K562 (cell line): ENCODE results near the gene PPP1R16B. TPM values are rescaled to one million over a fixed set of nuclear protein-coding genes. Genes with fewer than 3 reads are reported as not detected.
A peak's percentile ranks its signal among the peaks of the same experiment; 100 is the strongest.

Experiments
- AFF4 ChIP-seq: sonication (generic); formaldehyde crosslinking; IDR thresholded peaks from 2 replicates; pipeline ENCODE4 v1.8.0; 2023; ENCODE audit warnings: mild to moderate bottlenecking, missing genetic modification reagents
- BCL6 ChIP-seq: fragments of 250-450 bp; sonication (Bioruptor Pico); IDR thresholded peaks from 2 replicates; pipeline ENCODE4 v1.4.0; 2020
- CTBP1 ChIP-seq: fragments of 450-650 bp; IDR thresholded peaks from 2 replicates; pipeline ENCODE4 v1.6.1; 2016; ENCODE audit warnings: borderline replicate concordance
- FOSL1 ChIP-seq: fragments of 200-800 bp; sonication (Bioruptor generic); conservative IDR thresholded peaks from 2 replicates; pipeline ENCODE4 v1.6.1; 2016; ENCODE audit warnings: missing genetic modification characterization, missing compliant biosample characterization
- ID3 ChIP-seq, 2 experiments: fragments of 250-450 bp in 1 of 2; fragments of 450-650 bp in 1 of 2; sonication (Bioruptor Pico) in 1 of 2; IDR thresholded peaks; 2 replicates each; pipeline versions ENCODE4 v1.6.1 to v1.8.0; 2016 to 2021; ENCODE audit warnings: mild to moderate bottlenecking in 2 of 2, moderate library complexity in 2 of 2, missing compliant biosample characterization in 1 of 2, missing genetic modification characterization in 1 of 2
- MTA3 ChIP-seq: fragments of 450-650 bp; formaldehyde crosslinking; IDR thresholded peaks from 2 replicates; pipeline ENCODE4 v1.6.1; 2017; ENCODE audit warnings: mild to moderate bottlenecking, borderline replicate concordance
- MYNN ChIP-seq, 2 experiments: sonication (generic); formaldehyde crosslinking in 1 of 2; IDR thresholded peaks; 2 replicates each; pipeline versions ENCODE4 v1.5.0 to v1.6.1; 2016 to 2020; ENCODE audit warnings: antibody characterized with exemption in 1 of 2, missing genetic modification reagents in 1 of 2
- NRF1 ChIP-seq, 2 experiments: fragments of 450-650 bp; IDR thresholded peaks in 1 of 2; conservative IDR thresholded peaks in 1 of 2; 2 replicates each; pipeline ENCODE4 v1.6.1; 2014; ENCODE audit warnings: mild to moderate bottlenecking in 2 of 2
- RCOR1 ChIP-seq, 2 experiments: IDR thresholded peaks; 2 replicates each; pipeline ENCODE4 v1.6.1; 2012; ENCODE audit warnings: low read depth in 2 of 2, low read length in 2 of 2, borderline replicate concordance in 1 of 2, improper control_type of control experiment in 1 of 2
- ZNF384 ChIP-seq: IDR thresholded peaks from 2 replicates; pipeline ENCODE4 v1.6.1; 2012; ENCODE audit warnings: low read depth, low read length, improper control_type of control experiment
- ZNF655 ChIP-seq: fragments of 250-450 bp; sonication (Bioruptor Pico); IDR thresholded peaks from 2 replicates; pipeline ENCODE4 v1.5.0; 2021
- polyA plus RNA-seq, 8 experiments: library from polyadenylated mRNA; depleted of rRNA in 4 of 8; stranded (reverse) in 5 of 8; unstranded in 3 of 8; fragments of >200 nt; fragmentation: Nextera tagmentation in 2 of 8; fragmentation: Illumina TruSeq in 1 of 8; extraction: Ambion mirVana in 2 of 8; extraction: Trizol in 1 of 8; gene quantifications; 2 replicates each; pipeline versions ENCODE4 v1.2.1 to v1.2.3, GENCODE V29; 2011 to 2014; ENCODE audit warnings: inconsistent platforms in 1 of 8, missing spikeins in 1 of 8
- total RNA-seq, 7 experiments: library from RNA; depleted of rRNA in 6 of 7; stranded (reverse); fragments of >200 nt in 6 of 7; fragmentation: Illumina TruSeq in 2 of 7; extraction: Trizol in 2 of 7; gene quantifications; 2 replicates each; pipeline versions ENCODE4 v1.2.1 to v1.2.3, GENCODE V29; 2011 to 2021; ENCODE audit warnings: low replicate concordance in 1 of 7
- TF ChIP-seq, protein P1 (sequence below): sonication (generic); formaldehyde crosslinking; IDR thresholded peaks from 2 replicates; pipeline ENCODE4 v1.8.0; 2022; ENCODE audit warnings: mild to moderate bottlenecking, missing genetic modification reagents, borderline replicate concordance
- TF ChIP-seq, protein P2 (sequence below): fragments of 450-650 bp; IDR thresholded peaks from 2 replicates; pipeline ENCODE4 v1.6.1; 2018; ENCODE audit not compliant: partially characterized antibody

Gene PPP1R16B
- total and polyA plus RNA-seq, 9 of the 15 experiments (the other 6 are each of a cell fraction or from before 2014, with no cell fraction given), result 1.5 to 11.5 (median 6.8) TPM

GRCh38 chr20:38804682-38805501 lies 605 bp upstream of the PPP1R16B start (continued):
- TF ChIP-seq ZNF384 (no peak), BCL6 (CRISPR knock-in tag) (no peak), CTBP1 (peak; percentile 39; the same call in 1 of the 2 replicates), FOSL1 (tag) (0 out of 2 replicates have a peak, but pooled peaks have one; percentile 12), ZNF655 (CRISPR knock-in tag) (no peak), AFF4 (CRISPR knock-in tag) (no peak), MTA3 (0 out of 2 replicates have a peak, but pooled peaks have one; percentile 30), MYNN (IDR thresholded peaks at IDR 0.05) (no peak), MYNN (CRISPR knock-in tag; IDR thresholded peaks at IDR 0.05) (no peak), RCOR1 (IDR thresholded peaks at IDR 0.05; ENCODE audit: borderline replicate concordance in 1 of 2, low read depth in 2 of 2, low read length in 2 of 2) (peak in 1 of 2 experiments; percentile 80; a peak in 2 of 4 replicates), ID3 (CRISPR knock-in tag; IDR thresholded peaks at IDR 0.05) (no peak), ID3 (tag; IDR thresholded peaks at IDR 0.05) (peak; percentile 63), NRF1 (conservative IDR thresholded peaks at IDR 0.05 in 1 of 2, IDR thresholded peaks at IDR 0.05 in 1 of 2) (0 out of 4 replicates have a peak, but pooled peaks of 1 of the 2 experiments have one; percentile 2)
- TF ChIP-seq, protein P1, sequence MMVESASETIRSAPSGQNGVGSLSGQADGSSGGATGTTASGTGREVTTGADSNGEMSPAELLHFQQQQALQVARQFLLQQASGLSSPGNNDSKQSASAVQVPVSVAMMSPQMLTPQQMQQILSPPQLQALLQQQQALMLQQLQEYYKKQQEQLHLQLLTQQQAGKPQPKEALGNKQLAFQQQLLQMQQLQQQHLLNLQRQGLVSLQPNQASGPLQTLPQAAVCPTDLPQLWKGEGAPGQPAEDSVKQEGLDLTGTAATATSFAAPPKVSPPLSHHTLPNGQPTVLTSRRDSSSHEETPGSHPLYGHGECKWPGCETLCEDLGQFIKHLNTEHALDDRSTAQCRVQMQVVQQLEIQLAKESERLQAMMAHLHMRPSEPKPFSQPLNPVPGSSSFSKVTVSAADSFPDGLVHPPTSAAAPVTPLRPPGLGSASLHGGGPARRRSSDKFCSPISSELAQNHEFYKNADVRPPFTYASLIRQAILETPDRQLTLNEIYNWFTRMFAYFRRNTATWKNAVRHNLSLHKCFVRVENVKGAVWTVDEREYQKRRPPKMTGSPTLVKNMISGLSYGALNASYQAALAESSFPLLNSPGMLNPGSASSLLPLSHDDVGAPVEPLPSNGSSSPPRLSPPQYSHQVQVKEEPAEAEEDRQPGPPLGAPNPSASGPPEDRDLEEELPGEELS (CRISPR knock-in tag), result no peak
- TF ChIP-seq, protein P2, sequence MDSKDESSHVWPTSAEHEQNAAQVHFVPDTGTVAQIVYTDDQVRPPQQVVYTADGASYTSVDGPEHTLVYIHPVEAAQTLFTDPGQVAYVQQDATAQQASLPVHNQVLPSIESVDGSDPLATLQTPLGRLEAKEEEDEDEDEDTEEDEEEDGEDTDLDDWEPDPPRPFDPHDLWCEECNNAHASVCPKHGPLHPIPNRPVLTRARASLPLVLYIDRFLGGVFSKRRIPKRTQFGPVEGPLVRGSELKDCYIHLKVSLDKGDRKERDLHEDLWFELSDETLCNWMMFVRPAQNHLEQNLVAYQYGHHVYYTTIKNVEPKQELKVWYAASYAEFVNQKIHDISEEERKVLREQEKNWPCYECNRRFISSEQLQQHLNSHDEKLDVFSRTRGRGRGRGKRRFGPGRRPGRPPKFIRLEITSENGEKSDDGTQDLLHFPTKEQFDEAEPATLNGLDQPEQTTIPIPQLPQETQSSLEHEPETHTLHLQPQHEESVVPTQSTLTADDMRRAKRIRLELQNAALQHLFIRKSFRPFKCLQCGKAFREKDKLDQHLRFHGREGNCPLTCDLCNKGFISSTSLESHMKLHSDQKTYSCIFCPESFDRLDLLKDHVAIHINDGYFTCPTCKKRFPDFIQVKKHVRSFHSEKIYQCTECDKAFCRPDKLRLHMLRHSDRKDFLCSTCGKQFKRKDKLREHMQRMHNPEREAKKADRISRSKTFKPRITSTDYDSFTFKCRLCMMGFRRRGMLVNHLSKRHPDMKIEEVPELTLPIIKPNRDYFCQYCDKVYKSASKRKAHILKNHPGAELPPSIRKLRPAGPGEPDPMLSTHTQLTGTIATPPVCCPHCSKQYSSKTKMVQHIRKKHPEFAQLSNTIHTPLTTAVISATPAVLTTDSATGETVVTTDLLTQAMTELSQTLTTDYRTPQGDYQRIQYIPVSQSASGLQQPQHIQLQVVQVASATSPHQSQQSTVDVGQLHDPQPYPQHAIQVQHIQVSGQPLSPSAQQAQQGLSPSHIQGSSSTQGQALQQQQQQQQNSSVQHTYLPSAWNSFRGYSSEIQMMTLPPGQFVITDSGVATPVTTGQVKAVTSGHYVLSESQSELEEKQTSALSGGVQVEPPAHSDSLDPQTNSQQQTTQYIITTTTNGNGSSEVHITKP, result peak; percentile 20
